HUES48 (cell line): Measurements from ENCODE around the gene SURF4.
A peak's percentile ranks its signal among the peaks of the same experiment; 100 is the strongest.

ENCODE experiments used
- H3K27ac ChIP-seq: one replicate; pipeline ENCODE4 v1.7.0; 2013; ENCODE audit warnings: low read depth, low read length, inconsistent platforms
- H3K27me3 ChIP-seq: 2 replicates; pipeline ENCODE4 v1.6.1; 2013; ENCODE audit warnings: mild to moderate bottlenecking, low read length; ENCODE audit not compliant: control insufficient read depth, insufficient read depth
- H3K36me3 ChIP-seq: 2 replicates; pipeline ENCODE4 v1.6.1; 2013; ENCODE audit warnings: low read length; ENCODE audit not compliant: control insufficient read depth, insufficient read depth
- H3K4me1 ChIP-seq: 2 replicates; pipeline ENCODE4 v1.6.1; 2013; ENCODE audit warnings: mild to moderate bottlenecking, low read length; ENCODE audit not compliant: control insufficient read depth, insufficient read depth
- H3K4me3 ChIP-seq: 2 replicates; pipeline ENCODE4 v1.5.1; 2013; ENCODE audit warnings: mild to moderate bottlenecking, low read depth, low read length
- H3K9ac ChIP-seq: 2 replicates; pipeline ENCODE4 v1.6.1; 2013; ENCODE audit warnings: mild to moderate bottlenecking, low read depth, low read length, moderate library complexity
- H3K9me3 ChIP-seq: 2 replicates; pipeline ENCODE4 v1.6.1; 2013; ENCODE audit warnings: low read length; ENCODE audit not compliant: control insufficient read depth, insufficient read depth

SURF4 gene

GRCh38 chr9:133408042-133408441 lies 32.2 kb upstream of the SURF4 start:
- Histone ChIP-seq H3K36me3 (peaks cover 78% of the 10 kb centered on the region), H3K9me3 (no peaks in the 10 kb centered on the region), H3K4me3 (no peak overlapping the region), H3K27me3 (no peaks in the 10 kb centered on the region), H3K9ac (no peak overlapping the region), H3K27ac (no peak overlapping the region), H3K4me1 (no peaks in the 10 kb centered on the region)

- Histone ChIP-seq H3K9me3 (no peaks in the 10 kb centered on the region), H3K9ac (no peak overlapping the region), H3K4me3 (no peak overlapping the region), H3K4me1 (no peaks in the 10 kb centered on the region), H3K36me3 (peaks cover 70% of the 10 kb centered on the region), H3K27ac (peak overlapping the region; percentile 8), H3K27me3 (no peaks in the 10 kb centered on the region)
Observed at GRCh38 chr9:133406480-133407307, 30.8 kb upstream of the SURF4 start.

GRCh38 chr9:133405508-133406438 lies 29.9 kb upstream of the SURF4 start:
- no peaks in the 10 kb centered on the region for H3K4me1 ChIP-seq
- no peaks in the 10 kb centered on the region for H3K27me3 ChIP-seq
- no peak overlapping the region for H3K9ac ChIP-seq
- H3K4me3 ChIP-seq, result no peak overlapping the region
- peaks cover 61% of the 10 kb centered on the region for H3K36me3 ChIP-seq
- no peak overlapping the region for H3K27ac ChIP-seq
- H3K9me3 ChIP-seq, result no peaks in the 10 kb centered on the region

- Histone ChIP-seq H3K27me3 (no peaks in the 10 kb centered on the region), H3K36me3 (peaks cover 48% of the 10 kb centered on the region), H3K9me3 (no peaks in the 10 kb centered on the region), H3K9ac (no peak overlapping the region), H3K27ac (no peak overlapping the region), H3K4me1 (no peaks in the 10 kb centered on the region), H3K4me3 (no peak overlapping the region)
Observed at GRCh38 chr9:133404454-133405002, 28.7 kb upstream of the SURF4 start.

- no peaks in the 10 kb centered on the region for H3K27me3 ChIP-seq
- no peaks in the 10 kb centered on the region for H3K9me3 ChIP-seq
- H3K27ac ChIP-seq, result no peak overlapping the region
- no peaks in the 10 kb centered on the region for H3K4me1 ChIP-seq
- H3K4me3 ChIP-seq, result no peak overlapping the region
- H3K36me3 ChIP-seq, result peaks cover 43% of the 10 kb centered on the region
- no peak overlapping the region for H3K9ac ChIP-seq
Observed at GRCh38 chr9:133403766-133404453, 28.1 kb upstream of the SURF4 start.

GRCh38 chr9:133402689-133403088 lies 26.8 kb upstream of the SURF4 start:
- no peaks in the 10 kb centered on the region for H3K4me1 ChIP-seq
- no peak overlapping the region for H3K9ac ChIP-seq
- no peaks in the 10 kb centered on the region for H3K9me3 ChIP-seq
- H3K4me3 ChIP-seq, result no peak overlapping the region
- H3K36me3 ChIP-seq, result peaks cover 31% of the 10 kb centered on the region
- H3K27me3 ChIP-seq, result peaks cover 2% of the 10 kb centered on the region; the same call in 1 of the 2 replicates
- H3K27ac ChIP-seq, result no peak overlapping the region

- no peaks in the 10 kb centered on the region for H3K9me3 ChIP-seq
- no peak overlapping the region for H3K27ac ChIP-seq
- no peak overlapping the region for H3K9ac ChIP-seq
- no peaks in the 10 kb centered on the region for H3K4me1 ChIP-seq
- no peak overlapping the region for H3K4me3 ChIP-seq
- peaks cover 5% of the 10 kb centered on the region; the same call in 1 of the 2 replicates for H3K27me3 ChIP-seq
- H3K36me3 ChIP-seq, result peaks cover 27% of the 10 kb centered on the region
Observed at GRCh38 chr9:133401588-133401987, 25.7 kb upstream of the SURF4 start.

- Histone ChIP-seq H3K4me1 (no peaks in the 10 kb centered on the region), H3K27me3 (peaks cover 5% of the 10 kb centered on the region; the same call in 1 of the 2 replicates), H3K9me3 (no peaks in the 10 kb centered on the region), H3K4me3 (no peak overlapping the region), H3K36me3 (peaks cover 14% of the 10 kb centered on the region), H3K9ac (no peak overlapping the region), H3K27ac (no peak overlapping the region)
Observed at GRCh38 chr9:133400292-133400691, 24.4 kb upstream of the SURF4 start.

- H3K9me3 ChIP-seq, result no peaks in the 10 kb centered on the region
- H3K9ac ChIP-seq, result no peak overlapping the region
- no peak overlapping the region for H3K4me3 ChIP-seq
- no peak overlapping the region for H3K27ac ChIP-seq
- H3K36me3 ChIP-seq, result 0 out of 2 replicates have a peak, but pooled peaks cover 5% of the 10 kb centered on the region
- no peaks in the 10 kb centered on the region for H3K4me1 ChIP-seq
- peaks cover 5% of the 10 kb centered on the region for H3K27me3 ChIP-seq
Observed at GRCh38 chr9:133397895-133398294, 22.0 kb upstream of the SURF4 start.

- no peak overlapping the region for H3K9ac ChIP-seq
- peaks cover 5% of the 10 kb centered on the region for H3K27me3 ChIP-seq
- H3K27ac ChIP-seq, result no peak overlapping the region
- H3K4me1 ChIP-seq, result no peaks in the 10 kb centered on the region
- no peaks in the 10 kb centered on the region for H3K9me3 ChIP-seq
- 0 out of 2 replicates have a peak, but pooled peaks cover under 1% of the 10 kb centered on the region for H3K36me3 ChIP-seq
- H3K4me3 ChIP-seq, result no peak overlapping the region
Observed at GRCh38 chr9:133397370-133397769, 21.5 kb upstream of the SURF4 start.
